ENCODE data around the gene RNU11.
"Not testable (repeated sequence)": the region's sequence is repeated elsewhere in the genome, so short reads cannot be mapped to it uniquely, and the experiment has no call there.

RNU11 gene

GRCh38 chr1:28675924-28676257, 27.5 kb downstream of the RNU11 start:
- no peaks in the 10 kb centered on the region for H3K9me3 Mint-ChIP-seq
- no peak overlapping the region for H3K27ac Mint-ChIP-seq
- H3K27me3 Mint-ChIP-seq = no peaks in the 10 kb centered on the region
- H3K4me3 Mint-ChIP-seq = no peak overlapping the region
- peaks cover 30% of the 10 kb centered on the region for H3K36me3 Mint-ChIP-seq (ENCODE audit: low read depth)
- intact Hi-C loops (cut with micrococcal nuclease) = no loop called here
- peaks cover 6% of the 10 kb centered on the region for H3K4me1 Mint-ChIP-seq (ENCODE audit: low read depth)

GRCh38 chr1:28680151-28680550, 31.8 kb downstream of the RNU11 start:
- Mint-ChIP-seq H3K9me3 (no peaks in the 10 kb centered on the region), H3K27ac (no peak overlapping the region), H3K4me3 (no peak overlapping the region), H3K36me3 (ENCODE audit: low read depth) (peaks cover 62% of the 10 kb centered on the region), H3K27me3 (no peaks in the 10 kb centered on the region), H3K4me1 (ENCODE audit: low read depth) (no peaks in the 10 kb centered on the region)
- intact Hi-C loops (cut with micrococcal nuclease) = no loop called here

- Mint-ChIP-seq H3K36me3 (ENCODE audit: low read depth) (peaks cover 66% of the 10 kb centered on the region), H3K27me3 (no peaks in the 10 kb centered on the region), H3K4me1 (ENCODE audit: low read depth) (peaks cover 13% of the 10 kb centered on the region), H3K9me3 (no peaks in the 10 kb centered on the region), H3K27ac (no peak overlapping the region), H3K4me3 (no peak overlapping the region)
- intact Hi-C loops (cut with micrococcal nuclease) = no loop called here
Measured at GRCh38 chr1:28682840-28683239, 34.4 kb downstream of the RNU11 start.

- Mint-ChIP-seq H3K27me3 (no peaks in the 10 kb centered on the region), H3K27ac (no peak overlapping the region), H3K9me3 (no peaks in the 10 kb centered on the region), H3K36me3 (ENCODE audit: low read depth) (peaks cover 63% of the 10 kb centered on the region), H3K4me1 (ENCODE audit: low read depth) (peaks cover 13% of the 10 kb centered on the region), H3K4me3 (no peak overlapping the region)
- intact Hi-C loops (cut with micrococcal nuclease) = no loop called here
Measured at GRCh38 chr1:28684937-28685336, 36.5 kb downstream of the RNU11 start.

- H3K4me3 Mint-ChIP-seq, H3K27ac Mint-ChIP-seq: not testable (repeated sequence)
Measured at GRCh38 chr1:28691627-28692026, 43.2 kb downstream of the RNU11 start.

More at GRCh38 chr1:28691627-28692026, 43.2 kb downstream of the RNU11 start:
- H3K27me3 Mint-ChIP-seq; intact Hi-C loops (cut with micrococcal nuclease); H3K9me3 Mint-ChIP-seq: not testable (repeated sequence)
- peaks cover 56% of the 10 kb centered on the region for H3K36me3 Mint-ChIP-seq (ENCODE audit: low read depth)
- peaks cover 12% of the 10 kb centered on the region for H3K4me1 Mint-ChIP-seq (ENCODE audit: low read depth)

All from dendritic cell treated with granulocyte-macrophage colony-stimulating factor and Interleukin-4, amounts not matched to agents 40 ng/mL and 50 ng/mL, for 4 days (primary cell).